T-helper 2 cell treated with Interferon-gamma antibody and Interleukin-4, amounts not matched to agents 100 ng/mL and 5 ng/mL, for 36 hours (primary cell): ENCODE measurements around the gene FAM151A. TPM values are rescaled to one million over a fixed set of nuclear protein-coding genes. Genes with fewer than 3 reads are reported as not detected.

Experiments used
- total RNA-seq: library from RNA; stranded (reverse); gene quantifications from 2 replicates; pipeline ENCODE4 v1.2.3, GENCODE V29; 2022

Gene FAM151A
- total RNA-seq, 1 donor from 2014 or later, result not detected

Other genes with a start within 250 kb of the FAM151A start
- 81.3 and 82.8 TPM in 2 replicates for gene SSBP3, start 217.1 kb downstream of the FAM151A start, total RNA-seq
- gene ACOT11, start 75.3 kb downstream of the FAM151A start, total RNA-seq, result 2.0 TPM in 2 replicates
- 0.18 and 0.27 TPM in 2 replicates for gene MROH7, start 18.3 kb upstream of the FAM151A start, total RNA-seq
- 23.9 and 24.6 TPM in 2 replicates for gene TTC4, start 92.3 kb upstream of the FAM151A start, total RNA-seq
- 4.6 and 5.1 TPM in 2 replicates for gene PARS2, start 141.0 kb upstream of the FAM151A start, total RNA-seq
- 4.5 and 4.6 TPM in 2 replicates for gene TTC22, start 177.8 kb upstream of the FAM151A start, total RNA-seq